Keratinocyte (primary cell): Measurements from ENCODE around the gene DPY19L1. TPM values are rescaled to one million over a fixed set of nuclear protein-coding genes. Genes with fewer than 3 reads are reported as not detected.

ENCODE experiments used
- DNase-seq: peaks from one replicate; pipeline ENCODE4 v3.0.0-alpha.2; 2011; ENCODE audit warnings: low read depth, missing footprints, low spot score
- FAIRE-seq: peaks from 2 replicates; lab custom pipeline; 2011; peaks lifted over from hg19 to GRCh38; lab: Jason Lieb, UNC
- H2AFZ ChIP-seq: 2 replicates; pipeline ENCODE4 v1.6.0; 2012; ENCODE audit warnings: low read length, control low read depth, inconsistent platforms; ENCODE audit not compliant: control insufficient read depth
- H3K27ac ChIP-seq: 2 replicates; pipeline ENCODE4 v1.5.1; 2011; ENCODE audit warnings: low read length; ENCODE audit not compliant: control insufficient read depth, insufficient read depth
- H3K27me3 ChIP-seq: 3 replicates; pipeline ENCODE4 v1.6.0; 2011; ENCODE audit warnings: low read length; ENCODE audit not compliant: control insufficient read depth, insufficient read depth; ENCODE audit errors: extremely low read depth
- H3K36me3 ChIP-seq, 2 experiments: 2 replicates in 1 of 2; 3 replicates in 1 of 2; pipeline ENCODE4 v1.5.1; 2011; ENCODE audit warnings: low read length in 2 of 2, mild to moderate bottlenecking in 1 of 2; ENCODE audit not compliant: control insufficient read depth in 2 of 2, insufficient read depth in 2 of 2; ENCODE audit errors: extremely low read depth in 1 of 2
- H3K4me1 ChIP-seq: 3 replicates; pipeline ENCODE4 v1.5.1; 2011; ENCODE audit warnings: low read length; ENCODE audit not compliant: control insufficient read depth, insufficient read depth; ENCODE audit errors: extremely low read depth
- H3K4me2 ChIP-seq: 3 replicates; pipeline ENCODE4 v1.6.0; 2011; ENCODE audit warnings: low read depth, low read length; ENCODE audit not compliant: control insufficient read depth, insufficient read depth; ENCODE audit errors: extremely low read depth
- H3K4me3 ChIP-seq, 3 experiments: fragments of 200-600 bp in 1 of 3; sonication (generic) in 1 of 3; 2 replicates in 2 of 3; 3 replicates in 1 of 3; pipeline ENCODE4 v1.5.1; 2011 to 2016; ENCODE audit warnings: low read length in 3 of 3, mild to moderate bottlenecking in 3 of 3, control low read depth in 2 of 3, inconsistent platforms in 1 of 3, low read depth in 1 of 3, mixed read lengths in 1 of 3, mixed run types in 1 of 3, moderate library complexity in 1 of 3; ENCODE audit not compliant: control insufficient read depth in 2 of 3, insufficient read depth in 2 of 3; ENCODE audit errors: extremely low read depth in 1 of 3
- H3K79me2 ChIP-seq: 2 replicates; pipeline ENCODE4 v1.6.0; 2012; ENCODE audit warnings: low read length; ENCODE audit not compliant: control insufficient read depth, insufficient read depth
- H3K9ac ChIP-seq: 3 replicates; pipeline ENCODE4 v1.6.0; 2011; ENCODE audit warnings: low read length; ENCODE audit not compliant: control insufficient read depth, insufficient read depth; ENCODE audit errors: extremely low read depth
- H3K9me1 ChIP-seq: 3 replicates; pipeline ENCODE4 v1.6.0; 2011; ENCODE audit warnings: low read length; ENCODE audit not compliant: control insufficient read depth, insufficient read depth; ENCODE audit errors: extremely low read depth
- H3K9me3 ChIP-seq: 2 replicates; pipeline ENCODE4 v1.5.1; 2012; ENCODE audit warnings: low read depth, low read length; ENCODE audit not compliant: control insufficient read depth
- H4K20me1 ChIP-seq: 3 replicates; pipeline ENCODE4 v1.6.0; 2011; ENCODE audit warnings: low read length; ENCODE audit not compliant: control insufficient read depth, insufficient read depth; ENCODE audit errors: extremely low read depth
- CTCF ChIP-seq, 3 experiments: IDR thresholded peaks in 1 of 3; conservative IDR thresholded peaks in 1 of 3; optimal IDR thresholded peaks in 1 of 3; 2 replicates in 2 of 3; 3 replicates in 1 of 3; pipeline versions ENCODE3 to v1.5.1; 2011; ENCODE audit warnings: low read length in 3 of 3, mild to moderate bottlenecking in 3 of 3, moderate library complexity in 2 of 3, control low read depth in 1 of 3, inconsistent platforms in 1 of 3; ENCODE audit not compliant: insufficient read depth in 2 of 3; ENCODE audit errors: extremely low read depth in 1 of 3
- EZH2 ChIP-seq: IDR thresholded peaks from one replicate; pipeline ENCODE4 v1.6.1; 2012; ENCODE audit warnings: inconsistent platforms, mild to moderate bottlenecking, low read length, moderate library complexity
- dilution Hi-C: fragments of 300-500 bp; cut with MboI; formaldehyde crosslinking; loops from one replicate; pipeline ENCODE4 v1.7.0; 2020; ENCODE audit warnings: low sequenced_read_pairs; ENCODE audit not compliant: extremely low pct_ligation_motif_present
- polyA plus RNA-seq, 5 experiments: library from polyadenylated mRNA; depleted of rRNA in 3 of 5; stranded (reverse) in 3 of 5; stranded (forward) in 1 of 5; unstranded in 1 of 5; fragments of >200 nt; gene quantifications; 1 replicate in 1 of 5; 2 replicates in 3 of 5; 3 replicates in 1 of 5; pipeline versions ENCODE4 v1.2.1 to v1.2.3, GENCODE V29; 2011 to 2012; ENCODE audit warnings: missing spikeins in 2 of 5, low read depth in 1 of 5, low replicate concordance in 1 of 5

Gene DPY19L1
- polyA plus RNA-seq, 1 donor (not counting 4 experiments of a cell fraction or from before 2014, with no cell fraction given): 29.2 TPM

GRCh38 chr7:34958021-34958420 is 79.3 kb downstream of the DPY19L1 start:
- DNase-seq (no peak), FAIRE-seq (no peak)
- Histone ChIP-seq H2AFZ (no peak overlapping the region), H3K27ac (no peak overlapping the region), H3K9ac (no peak overlapping the region), H3K79me2 (no peaks in the 10 kb centered on the region), H3K9me3 (no peaks in the 10 kb centered on the region), H3K9me1 (no peaks in the 10 kb centered on the region), H3K4me2 (no peak overlapping the region), H3K4me1 (no peaks in the 10 kb centered on the region), H3K4me3 (no peak overlapping the region), H3K36me3 (no peaks in the 10 kb centered on the region), H4K20me1 (no peaks in the 10 kb centered on the region), H3K27me3 (no peaks in the 10 kb centered on the region)
- dilution Hi-C loops: no loop called here
- TF ChIP-seq CTCF (optimal IDR thresholded peaks at IDR 0.05 in 1 of 3, IDR thresholded peaks at IDR 0.05 in 1 of 3, conservative IDR thresholded peaks at IDR 0.05 in 1 of 3; ENCODE audit: extremely low read depth in 1 of 3, insufficient read depth in 2 of 3, low read length in 3 of 3) (no peak), EZH2 (no peak)

GRCh38 chr7:34952822-34953221 is 84.5 kb downstream of the DPY19L1 start:
- Histone ChIP-seq H3K9me3 (no peaks in the 10 kb centered on the region), H3K27ac (no peak overlapping the region), H3K9ac (no peak overlapping the region), H4K20me1 (no peaks in the 10 kb centered on the region), H3K4me3 (no peak overlapping the region), H3K27me3 (no peaks in the 10 kb centered on the region), H3K79me2 (no peaks in the 10 kb centered on the region), H3K36me3 (no peaks in the 10 kb centered on the region), H2AFZ (no peak overlapping the region), H3K4me2 (no peak overlapping the region), H3K4me1 (no peaks in the 10 kb centered on the region), H3K9me1 (no peaks in the 10 kb centered on the region)
- dilution Hi-C loops: no loop called here
- DNase-seq: no peak
- TF ChIP-seq EZH2 (no peak), CTCF (optimal IDR thresholded peaks at IDR 0.05 in 1 of 3, IDR thresholded peaks at IDR 0.05 in 1 of 3, conservative IDR thresholded peaks at IDR 0.05 in 1 of 3; ENCODE audit: extremely low read depth in 1 of 3, insufficient read depth in 2 of 3, low read length in 3 of 3) (no peak)
- FAIRE-seq: no peak
